Measurements from ENCODE around the gene PCGF2.

PCGF2 gene

DNA sequence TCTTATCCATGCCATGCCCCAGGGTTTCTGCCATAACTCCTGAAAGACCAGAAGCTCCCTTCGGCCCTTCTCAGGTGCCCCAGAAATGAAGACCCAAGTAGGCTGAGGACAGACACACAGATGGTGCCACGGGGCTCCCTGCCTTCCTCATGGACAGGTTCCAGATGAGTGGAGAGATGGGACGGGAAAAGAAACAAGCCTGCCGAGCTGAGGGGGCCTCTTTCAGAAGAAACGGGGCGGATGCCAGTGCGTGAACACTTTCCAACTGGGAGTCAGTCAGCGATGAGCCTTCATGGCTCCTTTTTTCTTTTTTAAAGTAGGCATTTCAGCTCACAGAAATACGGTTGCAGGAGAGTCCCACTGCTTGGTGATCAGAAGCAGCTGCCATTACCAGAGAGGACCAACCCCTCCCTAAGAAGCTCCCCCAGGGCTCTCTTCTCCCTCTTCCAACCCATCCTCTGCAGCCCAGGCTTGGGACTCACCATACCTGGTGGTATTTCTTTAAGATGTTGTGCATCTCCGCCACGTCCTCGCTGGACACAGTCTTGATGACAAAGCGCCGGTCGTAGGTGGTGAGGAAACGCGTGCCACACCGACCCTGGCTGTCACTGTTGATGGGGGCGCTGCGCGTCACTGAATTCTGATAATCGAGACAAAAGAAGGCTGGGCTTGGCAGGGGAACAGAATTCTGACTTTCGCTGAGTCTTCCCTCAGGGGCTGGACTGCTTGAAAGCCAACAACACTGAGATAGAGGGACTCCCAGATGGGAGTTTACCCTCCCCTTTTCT lies 32.0 kb upstream of the PCGF2 start:
- Histone ChIP-seq H4K20me1 (ENCODE audit: low read depth, low read length) (no peaks in the 10 kb centered on the region), H3K9me3 (ENCODE audit: insufficient read depth, low read length) (no peaks in the 10 kb centered on the region), H3F3A (ENCODE audit: insufficient read depth) (no peaks in the 10 kb centered on the region), H3K36me3 (ENCODE audit: low read length) (no peaks in the 10 kb centered on the region), H3K9ac (ENCODE audit: low read length) (no peak overlapping the region), H2AFZ (ENCODE audit: low read depth, low read length, severe bottlenecking) (no peak overlapping the region), H3K27ac (ENCODE audit: low read depth, low read length) (no peak overlapping the region), H3K4me3 (ENCODE audit: insufficient read depth, low read length, poor library complexity, severe bottlenecking) (no peak overlapping the region), H3K4me2 (ENCODE audit: low read depth, low read length, poor library complexity, severe bottlenecking) (no peak overlapping the region), H3K27me3 (ENCODE audit: low read length) (no peaks in the 10 kb centered on the region), H3K9me2 (replicated peaks; ENCODE audit: insufficient read depth, low read length) (no peaks in the 10 kb centered on the region), H3K79me2 (ENCODE audit: insufficient read depth, low read length) (no peaks in the 10 kb centered on the region)
- TF ChIP-seq, protein P1, sequence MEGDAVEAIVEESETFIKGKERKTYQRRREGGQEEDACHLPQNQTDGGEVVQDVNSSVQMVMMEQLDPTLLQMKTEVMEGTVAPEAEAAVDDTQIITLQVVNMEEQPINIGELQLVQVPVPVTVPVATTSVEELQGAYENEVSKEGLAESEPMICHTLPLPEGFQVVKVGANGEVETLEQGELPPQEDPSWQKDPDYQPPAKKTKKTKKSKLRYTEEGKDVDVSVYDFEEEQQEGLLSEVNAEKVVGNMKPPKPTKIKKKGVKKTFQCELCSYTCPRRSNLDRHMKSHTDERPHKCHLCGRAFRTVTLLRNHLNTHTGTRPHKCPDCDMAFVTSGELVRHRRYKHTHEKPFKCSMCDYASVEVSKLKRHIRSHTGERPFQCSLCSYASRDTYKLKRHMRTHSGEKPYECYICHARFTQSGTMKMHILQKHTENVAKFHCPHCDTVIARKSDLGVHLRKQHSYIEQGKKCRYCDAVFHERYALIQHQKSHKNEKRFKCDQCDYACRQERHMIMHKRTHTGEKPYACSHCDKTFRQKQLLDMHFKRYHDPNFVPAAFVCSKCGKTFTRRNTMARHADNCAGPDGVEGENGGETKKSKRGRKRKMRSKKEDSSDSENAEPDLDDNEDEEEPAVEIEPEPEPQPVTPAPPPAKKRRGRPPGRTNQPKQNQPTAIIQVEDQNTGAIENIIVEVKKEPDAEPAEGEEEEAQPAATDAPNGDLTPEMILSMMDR (IDR thresholded peaks at IDR 0.05; ENCODE audit: insufficient read depth, low read length, poor library complexity, severe bottlenecking) = no peak
- no peak for TF ChIP-seq EZH2phosphoT487 (conservative IDR thresholded peaks at IDR 0.05; ENCODE audit: low read length)

DNA sequence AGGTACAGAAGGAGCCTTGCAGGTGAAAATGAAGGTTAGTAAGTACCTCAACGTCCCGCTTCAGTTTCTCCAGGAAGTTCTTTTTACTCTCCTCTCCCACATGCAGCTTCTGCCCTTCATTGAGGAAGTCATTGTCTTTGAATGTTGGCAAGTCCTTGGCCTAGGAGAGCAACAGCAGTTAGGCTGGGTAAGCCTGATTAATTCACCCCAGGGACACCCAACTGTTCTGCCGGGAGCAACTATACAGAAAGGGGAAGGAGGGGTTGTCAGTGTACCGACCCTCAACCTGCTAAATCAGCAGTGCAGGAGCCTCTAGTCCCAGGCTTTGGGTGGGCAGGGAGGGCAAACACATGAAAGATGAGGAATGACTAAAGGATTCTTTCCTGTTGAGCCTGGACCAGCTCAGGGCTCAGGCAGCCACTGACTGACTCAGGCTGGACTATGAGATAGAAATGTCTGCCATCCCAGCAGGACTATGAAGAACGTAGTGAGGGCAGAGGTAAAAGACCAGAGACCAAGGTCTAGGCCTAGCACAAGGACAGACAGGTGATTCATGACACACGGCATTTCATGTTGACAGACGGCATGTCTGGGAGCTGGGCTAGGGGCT lies 29.6 kb upstream of the PCGF2 start:
- no peaks in the 10 kb centered on the region for H3K9me3 ChIP-seq (ENCODE audit: insufficient read depth, low read length)
- H3F3A ChIP-seq (ENCODE audit: insufficient read depth) = no peaks in the 10 kb centered on the region
- H3K27ac ChIP-seq (ENCODE audit: low read depth, low read length) = no peak overlapping the region
- H2AFZ ChIP-seq (ENCODE audit: low read depth, low read length, severe bottlenecking) = no peak overlapping the region
- no peaks in the 10 kb centered on the region for H4K20me1 ChIP-seq (ENCODE audit: low read depth, low read length)
- no peaks in the 10 kb centered on the region for H3K27me3 ChIP-seq (ENCODE audit: low read length)
- no peak overlapping the region for H3K4me2 ChIP-seq (ENCODE audit: low read depth, low read length, poor library complexity, severe bottlenecking)
- H3K4me3 ChIP-seq (ENCODE audit: insufficient read depth, low read length, poor library complexity, severe bottlenecking) = no peak overlapping the region
- TF ChIP-seq EZH2phosphoT487 (conservative IDR thresholded peaks at IDR 0.05; ENCODE audit: low read length) = no peak
- H3K9me2 ChIP-seq (replicated peaks; ENCODE audit: insufficient read depth, low read length) = no peaks in the 10 kb centered on the region
- no peaks in the 10 kb centered on the region for H3K79me2 ChIP-seq (ENCODE audit: insufficient read depth, low read length)
- H3K36me3 ChIP-seq (ENCODE audit: low read length) = no peaks in the 10 kb centered on the region
- H3K9ac ChIP-seq (ENCODE audit: low read length) = no peak overlapping the region

DNA sequence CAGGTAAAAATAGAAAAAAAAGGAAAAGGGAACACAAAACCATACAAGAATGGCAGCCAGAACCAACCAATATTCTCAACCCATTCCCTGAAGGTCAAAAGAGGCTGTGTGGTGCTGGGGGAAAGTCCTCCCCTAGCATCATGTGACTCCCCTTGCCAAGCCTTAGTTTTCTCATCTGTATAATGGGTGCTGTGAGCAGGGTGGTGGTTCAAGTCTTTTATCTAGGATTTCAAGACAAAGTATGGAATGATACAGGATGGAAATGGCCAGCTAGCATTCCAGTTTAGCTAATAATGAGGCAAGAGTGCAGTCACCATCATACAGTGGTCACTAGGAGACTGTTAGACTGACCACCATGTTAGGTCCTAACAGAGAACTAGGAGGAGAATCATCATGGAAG lies 25.1 kb upstream of the PCGF2 start:
- no peaks in the 10 kb centered on the region for H3K36me3 ChIP-seq (ENCODE audit: low read length)
- no peaks in the 10 kb centered on the region for H3K9me3 ChIP-seq (ENCODE audit: insufficient read depth, low read length)
- H4K20me1 ChIP-seq (ENCODE audit: low read depth, low read length) = no peaks in the 10 kb centered on the region
- no peaks in the 10 kb centered on the region for H3K27me3 ChIP-seq (ENCODE audit: low read length)
- H3K9ac ChIP-seq (ENCODE audit: low read length) = no peak overlapping the region
- no peak overlapping the region for H3K4me2 ChIP-seq (ENCODE audit: low read depth, low read length, poor library complexity, severe bottlenecking)
- H3K79me2 ChIP-seq (ENCODE audit: insufficient read depth, low read length) = no peaks in the 10 kb centered on the region
- TF ChIP-seq, protein P1 (IDR thresholded peaks at IDR 0.05; ENCODE audit: insufficient read depth, low read length, poor library complexity, severe bottlenecking) = no peak
- TF ChIP-seq EZH2phosphoT487 (conservative IDR thresholded peaks at IDR 0.05; ENCODE audit: low read length) = no peak
- no peak overlapping the region for H2AFZ ChIP-seq (ENCODE audit: low read depth, low read length, severe bottlenecking)
- no peak overlapping the region for H3K4me3 ChIP-seq (ENCODE audit: insufficient read depth, low read length, poor library complexity, severe bottlenecking)
- no peaks in the 10 kb centered on the region for H3F3A ChIP-seq (ENCODE audit: insufficient read depth)
- no peak overlapping the region for H3K27ac ChIP-seq (ENCODE audit: low read depth, low read length)
- no peaks in the 10 kb centered on the region for H3K9me2 ChIP-seq (replicated peaks; ENCODE audit: insufficient read depth, low read length)

DNA sequence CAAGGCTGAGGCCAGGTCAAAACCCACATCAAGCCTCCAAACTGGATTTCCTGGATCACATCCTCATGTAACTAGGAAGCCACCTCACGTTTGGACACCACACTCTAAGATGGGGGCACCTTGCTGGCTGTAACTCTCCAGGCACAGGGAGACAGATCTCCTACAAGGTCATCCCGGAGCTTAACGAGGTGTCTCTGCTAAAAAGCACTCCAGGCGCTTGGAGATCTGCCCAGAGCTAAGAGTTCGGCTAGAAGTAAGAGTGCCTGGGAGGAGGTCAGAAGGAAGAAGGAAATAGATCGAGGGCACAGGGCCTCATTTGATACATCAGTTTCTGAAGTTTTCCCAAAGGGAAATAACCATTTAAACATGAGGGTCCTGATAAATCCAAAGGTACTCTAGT lies 20.3 kb upstream of the PCGF2 start:
- no peaks in the 10 kb centered on the region for H4K20me1 ChIP-seq (ENCODE audit: low read depth, low read length)
- no peaks in the 10 kb centered on the region for H3K27me3 ChIP-seq (ENCODE audit: low read length)
- TF ChIP-seq, protein P1 (IDR thresholded peaks at IDR 0.05; ENCODE audit: insufficient read depth, low read length, poor library complexity, severe bottlenecking) = no peak
- no peak for TF ChIP-seq EZH2phosphoT487 (conservative IDR thresholded peaks at IDR 0.05; ENCODE audit: low read length)
- H3K9me3 ChIP-seq (ENCODE audit: insufficient read depth, low read length) = no peaks in the 10 kb centered on the region
- H3K9me2 ChIP-seq (replicated peaks; ENCODE audit: insufficient read depth, low read length) = no peaks in the 10 kb centered on the region
- H3K36me3 ChIP-seq (ENCODE audit: low read length) = peaks cover 4% of the 10 kb centered on the region; the same call in 1 of the 2 replicates
- no peak overlapping the region for H3K27ac ChIP-seq (ENCODE audit: low read depth, low read length)
- H3K9ac ChIP-seq (ENCODE audit: low read length) = no peak overlapping the region
- H3K4me2 ChIP-seq (ENCODE audit: low read depth, low read length, poor library complexity, severe bottlenecking) = no peak overlapping the region
- no peaks in the 10 kb centered on the region for H3F3A ChIP-seq (ENCODE audit: insufficient read depth)
- no peak overlapping the region for H3K4me3 ChIP-seq (ENCODE audit: insufficient read depth, low read length, poor library complexity, severe bottlenecking)
- no peaks in the 10 kb centered on the region for H3K79me2 ChIP-seq (ENCODE audit: insufficient read depth, low read length)
- H2AFZ ChIP-seq (ENCODE audit: low read depth, low read length, severe bottlenecking) = no peak overlapping the region
